DMS153 (cell line): Measurements from ENCODE around the gene LY9.

Experiments
- DNase-seq: peaks from one replicate; lab custom pipeline; 2025; lab: John Stamatoyannopoulos, UW

Gene LY9, protein sequence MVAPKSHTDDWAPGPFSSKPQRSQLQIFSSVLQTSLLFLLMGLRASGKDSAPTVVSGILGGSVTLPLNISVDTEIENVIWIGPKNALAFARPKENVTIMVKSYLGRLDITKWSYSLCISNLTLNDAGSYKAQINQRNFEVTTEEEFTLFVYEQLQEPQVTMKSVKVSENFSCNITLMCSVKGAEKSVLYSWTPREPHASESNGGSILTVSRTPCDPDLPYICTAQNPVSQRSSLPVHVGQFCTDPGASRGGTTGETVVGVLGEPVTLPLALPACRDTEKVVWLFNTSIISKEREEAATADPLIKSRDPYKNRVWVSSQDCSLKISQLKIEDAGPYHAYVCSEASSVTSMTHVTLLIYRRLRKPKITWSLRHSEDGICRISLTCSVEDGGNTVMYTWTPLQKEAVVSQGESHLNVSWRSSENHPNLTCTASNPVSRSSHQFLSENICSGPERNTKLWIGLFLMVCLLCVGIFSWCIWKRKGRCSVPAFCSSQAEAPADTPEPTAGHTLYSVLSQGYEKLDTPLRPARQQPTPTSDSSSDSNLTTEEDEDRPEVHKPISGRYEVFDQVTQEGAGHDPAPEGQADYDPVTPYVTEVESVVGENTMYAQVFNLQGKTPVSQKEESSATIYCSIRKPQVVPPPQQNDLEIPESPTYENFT

DNA sequence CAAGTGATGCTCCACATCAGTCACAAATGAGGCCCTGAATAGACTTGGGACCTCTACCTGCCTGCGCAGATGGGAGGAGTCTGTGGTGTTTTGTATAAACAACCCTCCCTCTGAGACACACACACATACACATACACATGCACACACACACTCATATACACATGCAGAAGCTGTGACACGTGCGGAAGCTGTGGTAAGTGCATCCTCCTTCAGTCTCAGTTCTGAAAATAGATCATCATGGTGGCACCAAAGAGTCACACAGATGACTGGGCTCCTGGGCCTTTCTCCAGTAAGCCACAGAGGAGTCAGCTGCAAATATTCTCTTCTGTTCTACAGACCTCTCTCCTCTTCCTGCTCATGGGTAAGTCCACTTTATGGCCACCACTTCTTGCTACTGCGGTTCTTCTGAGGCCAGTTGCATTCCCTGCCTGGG, at the start of gene LY9:
LY9 (plus strand) TSS at position 224 of the 433 bp plus-strand sequence; CDS start at position 238, 14 bp downstream.
- DNase-seq: no peak

DNA sequence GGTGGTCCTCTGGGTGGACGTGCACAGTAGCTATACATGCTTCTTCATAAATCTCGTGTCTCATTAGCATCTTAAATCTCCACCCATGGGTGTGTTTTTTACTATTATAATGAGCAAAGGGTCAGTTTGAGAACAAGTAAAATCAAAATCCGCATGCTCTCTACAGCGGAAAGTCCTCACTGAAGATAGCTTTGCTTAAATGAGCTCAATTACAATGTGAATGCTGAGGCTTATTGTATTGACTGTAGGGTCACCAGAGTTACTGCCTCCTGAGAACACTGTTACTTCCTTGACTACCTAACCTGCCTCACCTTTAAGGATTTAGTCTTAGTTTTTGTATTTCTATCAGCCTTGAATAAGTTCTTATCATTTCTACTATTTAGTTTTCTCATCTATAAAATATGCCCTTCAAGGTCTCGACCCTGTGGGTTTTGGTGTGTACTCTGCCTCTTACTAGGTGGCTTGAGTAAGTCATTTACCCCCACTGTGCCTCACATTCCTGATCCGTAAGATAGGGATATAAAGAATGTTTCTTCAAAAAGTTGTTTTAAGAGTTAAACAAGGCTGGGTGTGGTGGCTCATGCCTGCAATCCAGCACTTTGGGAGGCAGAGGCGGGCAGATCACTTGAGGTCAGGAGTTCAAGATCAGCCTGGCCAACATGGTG, 49.0 kb upstream of the LY9 start:
- DNase-seq: no peak

DNA sequence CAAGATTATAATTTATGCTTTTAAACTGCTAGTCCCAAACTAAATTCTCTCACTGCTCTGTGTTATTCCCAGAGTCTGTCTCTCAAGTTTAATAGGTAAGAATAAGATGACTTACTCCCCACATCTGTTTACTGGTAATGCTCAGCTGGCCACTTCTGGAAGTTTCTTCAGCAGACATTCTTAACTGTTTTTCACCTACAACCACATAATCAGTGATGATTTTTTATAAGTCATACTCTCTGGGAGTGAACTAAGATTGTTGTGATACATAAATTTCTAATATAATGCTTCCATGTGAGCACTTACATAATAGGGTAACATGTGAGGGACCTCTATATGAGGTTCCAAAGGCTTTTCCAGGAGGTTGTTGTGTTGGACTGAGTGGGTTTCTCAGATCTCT, 48.3 kb upstream of the LY9 start:
- no peak for DNase-seq

DNA sequence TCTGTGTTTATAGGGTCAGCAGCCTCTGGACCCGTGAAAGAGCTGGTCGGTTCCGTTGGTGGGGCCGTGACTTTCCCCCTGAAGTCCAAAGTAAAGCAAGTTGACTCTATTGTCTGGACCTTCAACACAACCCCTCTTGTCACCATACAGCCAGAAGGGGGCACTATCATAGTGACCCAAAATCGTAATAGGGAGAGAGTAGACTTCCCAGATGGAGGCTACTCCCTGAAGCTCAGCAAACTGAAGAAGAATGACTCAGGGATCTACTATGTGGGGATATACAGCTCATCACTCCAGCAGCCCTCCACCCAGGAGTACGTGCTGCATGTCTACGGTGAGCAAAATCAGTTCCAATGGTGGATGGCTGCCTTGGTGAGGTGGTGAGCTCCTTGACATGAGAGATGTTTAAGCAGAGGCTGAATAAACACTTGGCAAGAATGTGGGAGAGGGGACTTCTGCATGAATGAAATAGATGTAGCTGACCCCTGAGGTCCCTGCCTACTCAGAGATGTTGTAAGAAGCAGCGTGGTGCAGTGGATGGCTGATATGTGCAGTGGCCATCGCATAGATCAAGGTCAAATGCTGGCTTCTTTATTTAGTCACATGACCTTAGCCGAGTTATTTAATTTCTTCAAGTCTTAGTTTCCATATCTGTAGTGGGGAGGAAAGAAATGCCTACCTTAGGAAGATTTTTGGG, 47.6 kb upstream of the LY9 start:
- no peak for DNase-seq

DNA sequence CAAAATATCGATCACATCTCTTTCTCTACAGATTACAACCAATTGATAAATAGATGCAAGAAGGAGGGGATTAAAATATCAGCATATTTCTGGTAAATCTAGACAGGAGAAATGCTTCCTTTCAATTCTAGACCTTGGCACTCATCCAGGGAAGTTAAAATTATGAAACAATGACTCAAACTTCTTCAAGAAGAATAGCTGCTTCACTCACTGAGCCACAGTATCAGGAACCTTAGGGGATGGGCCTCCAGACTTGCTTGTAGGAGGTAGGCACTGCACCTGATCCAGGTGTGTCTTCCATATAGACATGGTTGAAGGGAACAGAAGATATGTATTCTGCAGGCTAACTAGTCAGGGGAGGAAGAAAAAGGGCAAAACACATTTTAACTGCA, 47.1 kb upstream of the LY9 start:
- no peak for DNase-seq

DNA sequence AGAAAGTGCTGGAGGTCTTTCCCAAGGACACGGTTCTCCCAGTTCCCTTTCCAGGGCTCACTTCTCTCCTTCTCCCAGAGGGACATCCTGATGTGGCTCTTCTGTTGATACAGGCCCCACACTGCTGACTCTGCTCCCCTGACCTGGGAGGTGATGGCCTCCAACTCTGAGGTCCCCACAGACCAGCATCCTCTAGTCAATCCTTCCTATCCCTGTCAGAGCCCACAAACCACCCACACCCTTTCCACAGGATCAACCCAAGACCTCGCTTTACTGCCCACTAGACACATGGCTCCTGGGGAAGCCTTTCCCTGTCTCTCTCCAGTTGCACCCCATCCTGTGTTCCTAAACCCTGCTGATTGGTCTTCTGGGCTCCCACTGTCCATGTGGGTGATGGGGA, 45.4 kb upstream of the LY9 start:
- no peak for DNase-seq

DNA sequence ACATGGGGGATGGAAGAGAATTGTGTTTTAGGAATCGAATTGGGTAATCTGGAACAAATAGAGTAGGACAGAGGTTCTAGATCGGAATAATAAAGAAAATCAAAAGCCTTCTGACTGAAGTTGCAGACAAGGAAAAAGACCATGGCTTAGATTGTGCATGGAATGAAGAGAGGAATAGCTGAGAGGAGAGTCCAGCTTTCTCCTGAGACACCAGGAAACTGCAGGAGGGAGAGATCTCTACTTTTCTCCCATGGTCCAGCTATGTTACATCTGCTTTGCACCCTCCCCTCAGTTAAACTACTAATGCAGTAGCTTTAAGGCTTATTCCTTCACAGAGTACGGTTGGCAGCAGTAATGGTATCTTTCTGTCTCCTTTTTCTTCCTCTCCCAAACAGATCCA, 43.6 kb upstream of the LY9 start:
- no peak for DNase-seq

DNA sequence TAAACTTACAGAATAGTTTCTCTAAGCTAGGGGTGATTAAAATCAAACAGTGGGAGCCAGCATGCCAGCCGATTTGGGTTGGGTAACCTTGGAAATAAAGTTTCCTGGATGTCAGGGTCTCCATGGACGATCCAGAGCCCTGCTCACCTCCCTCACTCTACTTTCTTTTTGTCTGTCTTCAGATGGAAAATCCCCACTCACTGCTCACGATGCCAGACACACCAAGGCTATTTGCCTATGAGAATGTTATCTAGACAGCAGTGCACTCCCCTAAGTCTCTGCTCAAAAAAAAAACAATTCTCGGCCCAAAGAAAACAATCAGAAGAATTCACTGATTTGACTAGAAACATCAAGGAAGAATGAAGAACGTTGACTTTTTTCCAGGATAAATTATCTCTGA, 43.0 kb upstream of the LY9 start:
- no peak for DNase-seq

DNA sequence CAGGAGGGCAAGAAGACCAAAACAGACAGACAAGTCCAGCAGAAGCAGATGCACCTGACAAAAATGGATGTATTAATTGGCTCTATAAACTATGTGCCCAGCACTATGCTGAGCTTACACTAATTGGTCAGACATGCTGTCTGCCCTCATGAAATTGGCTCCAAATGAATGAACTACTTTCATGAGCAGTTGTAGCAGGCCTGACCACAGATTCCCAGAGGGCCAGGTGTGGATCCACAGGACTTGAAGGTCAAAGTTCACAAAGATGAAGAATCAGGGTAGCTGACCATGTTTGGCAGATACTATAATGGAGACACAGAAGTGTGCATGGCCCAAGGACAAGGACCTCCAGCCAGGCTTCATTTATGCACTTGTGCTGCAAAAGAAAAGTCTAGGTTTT, 42.4 kb upstream of the LY9 start:
- DNase-seq: no peak

DNA sequence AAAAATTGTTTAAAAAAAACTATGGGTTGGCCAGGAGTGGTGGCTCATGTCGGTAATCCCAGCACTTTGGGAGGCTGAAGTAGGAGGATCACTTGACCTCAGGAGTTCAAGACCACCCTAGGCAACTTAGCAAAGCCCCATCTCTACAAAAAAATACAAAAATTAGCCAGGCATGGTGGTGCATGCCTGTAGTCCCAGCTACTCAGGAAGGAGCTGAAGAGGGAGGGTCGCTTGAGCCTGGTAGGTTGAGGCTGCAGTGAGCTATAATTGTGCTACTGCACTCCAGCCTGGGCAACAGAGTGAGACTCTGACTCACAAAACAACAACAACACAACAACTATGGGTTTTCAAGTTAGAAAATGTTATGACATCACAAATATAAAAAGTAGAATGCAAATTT, 40.5 kb upstream of the LY9 start:
- DNase-seq: no peak

DNA sequence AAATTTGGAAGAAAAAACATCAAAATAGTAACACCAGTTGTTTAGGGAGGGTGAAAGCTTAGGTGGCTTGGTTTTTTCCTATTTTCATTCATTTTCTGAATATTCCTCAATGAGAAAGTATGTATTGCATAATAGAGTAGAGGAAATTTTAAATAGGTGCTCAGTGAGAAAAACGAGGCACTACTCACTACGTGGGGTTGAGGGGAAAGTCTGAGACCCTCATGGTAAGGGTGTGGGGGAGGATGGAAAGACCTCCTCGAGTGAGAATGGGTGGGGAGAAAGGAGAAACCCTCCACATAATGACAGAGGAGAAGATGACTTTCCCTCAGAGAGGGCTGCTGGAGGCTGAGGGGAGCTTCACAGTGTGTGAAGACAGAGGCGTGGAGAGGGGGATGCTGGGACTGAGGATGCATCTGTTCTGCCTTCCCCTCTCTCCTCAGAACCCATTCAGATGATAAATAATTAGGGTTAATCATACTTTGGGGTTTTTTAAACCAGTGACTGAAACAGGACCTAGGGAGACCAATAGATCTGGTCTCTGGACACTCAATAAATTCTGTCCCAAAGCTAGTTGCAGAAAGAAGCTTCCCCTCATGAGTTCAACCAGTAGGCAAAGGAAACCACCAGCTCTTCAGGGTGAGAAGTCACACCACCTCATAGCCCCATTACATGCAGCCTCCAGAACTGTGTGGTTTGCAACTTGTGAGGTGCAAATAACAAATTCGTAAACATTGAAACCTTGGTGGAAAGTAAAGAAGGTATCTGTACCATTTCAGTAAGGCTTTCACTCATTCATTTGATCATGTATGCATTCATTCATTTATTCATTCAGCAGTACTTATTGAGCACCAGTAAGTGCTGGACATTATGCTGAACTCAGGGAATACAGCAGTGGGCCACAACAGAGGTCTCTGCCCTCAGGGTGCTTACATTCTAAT, 39.8 kb upstream of the LY9 start:
- DNase-seq: no peak

DNA sequence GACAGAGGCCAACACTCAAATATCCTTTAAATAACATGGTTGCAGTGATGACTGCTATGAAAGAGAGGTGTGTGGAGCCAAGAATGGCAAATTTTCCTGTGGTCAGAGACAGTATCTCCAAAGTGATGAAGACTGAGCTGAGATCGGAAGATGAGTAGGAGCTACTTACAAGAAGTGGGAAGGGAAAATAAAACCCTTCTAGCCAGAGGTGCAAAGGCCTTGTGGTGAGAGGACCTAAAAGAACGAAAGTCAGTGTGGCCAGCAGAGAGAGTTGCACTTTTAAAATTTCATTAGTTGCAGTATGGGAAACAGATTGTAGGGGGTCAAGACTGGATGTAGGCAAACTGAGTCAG, 39.1 kb upstream of the LY9 start:
- DNase-seq: no peak

DNA sequence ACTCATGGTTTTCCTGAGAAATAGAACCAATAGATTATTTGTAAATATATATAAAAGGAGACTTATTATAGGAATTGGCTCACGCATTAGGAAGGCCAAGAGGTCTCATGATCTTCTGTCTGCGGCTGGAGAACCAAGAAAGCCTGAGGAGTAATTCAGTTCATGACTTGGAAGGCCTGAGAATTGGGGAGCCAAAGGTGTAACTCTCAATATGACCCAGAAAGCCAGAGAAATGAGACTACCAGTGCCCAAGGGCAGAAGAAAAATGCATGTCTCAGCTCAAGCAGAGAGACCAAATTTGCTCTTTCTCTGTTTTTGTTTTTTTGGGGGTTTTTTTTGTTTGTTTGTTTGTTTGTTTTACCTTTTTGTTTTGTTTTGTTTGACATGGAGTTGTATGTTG, 37.5 kb upstream of the LY9 start:
- no peak for DNase-seq

DNA sequence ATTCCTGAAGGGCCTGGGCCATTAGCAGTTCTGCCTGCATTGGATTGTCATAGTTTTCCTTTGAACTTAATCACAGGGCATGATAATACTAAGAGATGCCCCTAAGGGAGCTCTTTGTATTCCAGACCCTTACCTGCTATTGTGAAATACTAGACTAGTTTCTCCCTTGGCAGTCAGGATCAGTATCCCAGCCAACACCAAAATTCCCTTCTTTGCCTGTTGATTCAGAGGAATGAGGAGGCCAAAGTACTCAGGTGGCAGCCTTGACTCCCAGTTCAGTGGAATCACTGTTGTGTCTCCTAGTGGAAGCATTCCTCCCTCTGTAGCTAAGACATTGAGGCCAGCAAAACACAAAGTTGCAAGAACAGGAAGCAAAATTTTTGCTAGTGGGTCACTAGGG, 36.2 kb upstream of the LY9 start:
- DNase-seq: no peak

DNA sequence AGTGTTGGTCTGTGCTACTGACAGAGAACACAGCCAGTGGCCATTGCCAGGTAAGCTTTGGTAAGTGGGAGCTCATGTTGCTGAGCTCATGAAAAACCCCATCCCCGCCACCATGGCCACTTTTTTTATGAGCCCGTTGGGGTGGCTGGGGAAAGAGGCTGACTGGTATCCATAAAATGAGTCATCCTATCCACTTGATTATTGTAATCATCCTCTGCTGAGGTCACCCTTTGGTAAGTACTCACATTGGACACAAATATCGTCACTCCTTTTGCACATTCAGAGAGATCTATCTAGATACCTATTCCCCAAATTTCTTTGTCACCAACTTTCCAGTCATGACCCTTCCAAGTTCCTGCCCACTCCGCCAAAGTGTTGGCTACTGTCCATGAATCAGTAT, 34.9 kb upstream of the LY9 start:
- no peak for DNase-seq

DNA sequence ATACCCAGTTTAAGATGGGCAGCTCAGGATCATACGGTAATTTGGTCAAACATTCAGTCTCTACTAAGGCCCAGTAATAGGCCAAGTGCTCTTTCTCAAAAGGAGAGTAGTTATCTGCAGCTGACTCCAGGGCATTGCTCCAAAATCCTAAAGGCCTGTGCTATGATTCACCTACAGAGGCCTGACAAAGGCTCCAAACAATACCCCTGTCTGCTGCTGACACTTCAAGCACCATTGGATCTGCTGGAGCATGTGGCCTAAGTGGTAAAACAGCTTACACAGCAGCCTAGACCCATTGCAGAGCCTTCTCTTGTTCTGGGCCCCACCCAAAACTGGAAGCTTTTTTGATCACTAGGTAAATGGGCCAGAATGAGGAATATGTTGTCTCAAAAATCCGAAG, 34.1 kb upstream of the LY9 start:
- DNase-seq: no peak

DNA sequence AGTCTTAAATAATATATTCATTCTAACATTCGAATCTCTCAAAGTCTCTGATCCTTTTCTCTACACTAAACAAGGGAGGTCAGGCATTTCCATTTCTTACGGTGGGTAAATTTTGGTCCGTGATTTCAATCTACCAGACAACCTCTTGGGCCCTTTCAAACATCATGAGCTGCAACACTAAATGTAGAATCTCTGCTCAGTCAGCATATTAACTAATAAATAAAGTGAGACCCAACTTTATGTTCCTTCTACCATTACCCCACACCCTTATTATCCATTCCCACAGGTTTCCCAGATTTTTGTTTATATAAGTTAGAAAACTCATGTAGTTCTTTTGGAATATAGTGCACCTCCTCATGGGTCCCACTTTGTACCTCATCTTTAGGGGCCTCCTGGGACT, 32.0 kb upstream of the LY9 start:
- DNase-seq: no peak

DNA sequence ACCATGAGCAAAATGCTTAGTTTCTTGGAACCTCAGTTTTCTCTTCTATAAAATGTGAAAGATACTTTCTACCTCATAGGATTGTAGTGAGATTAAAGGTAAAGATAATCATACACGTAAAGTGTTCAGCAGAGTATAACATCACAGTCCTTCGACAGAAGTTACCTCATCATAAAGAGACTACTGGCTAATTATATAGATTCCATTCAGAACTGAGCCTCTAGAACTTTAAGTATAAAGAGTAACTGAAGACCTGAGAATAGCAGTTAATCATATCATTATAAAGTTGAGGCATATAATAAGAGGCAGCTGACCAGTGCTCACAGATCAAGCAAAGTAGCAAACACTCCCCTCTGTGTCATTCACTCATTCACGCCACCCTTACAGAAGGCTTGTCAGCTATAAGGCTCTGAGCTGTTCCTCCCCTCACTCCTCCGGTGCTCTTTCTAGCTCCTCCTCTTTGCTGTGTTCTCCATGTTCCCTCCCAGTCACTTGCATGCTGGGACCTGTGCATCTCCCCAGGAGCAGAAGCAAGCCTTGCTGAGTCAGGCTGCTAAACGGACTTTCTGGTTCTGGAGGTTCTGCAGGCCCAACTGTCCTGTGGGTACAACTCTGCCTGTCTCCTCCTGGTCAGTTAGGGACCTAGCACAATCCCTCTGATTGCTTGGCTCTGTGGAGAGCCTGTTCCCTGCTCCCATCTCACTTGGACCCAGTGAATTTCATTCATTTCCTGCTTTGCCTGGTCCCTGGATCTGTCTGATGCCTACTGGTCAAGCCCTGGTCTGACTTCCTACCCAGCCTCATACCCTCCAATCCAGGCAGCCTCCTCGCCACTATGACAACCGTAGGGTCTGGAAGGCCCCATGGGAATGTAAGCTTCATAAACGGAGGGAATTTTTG, 28.3 kb upstream of the LY9 start:
- no peak for DNase-seq

DNA sequence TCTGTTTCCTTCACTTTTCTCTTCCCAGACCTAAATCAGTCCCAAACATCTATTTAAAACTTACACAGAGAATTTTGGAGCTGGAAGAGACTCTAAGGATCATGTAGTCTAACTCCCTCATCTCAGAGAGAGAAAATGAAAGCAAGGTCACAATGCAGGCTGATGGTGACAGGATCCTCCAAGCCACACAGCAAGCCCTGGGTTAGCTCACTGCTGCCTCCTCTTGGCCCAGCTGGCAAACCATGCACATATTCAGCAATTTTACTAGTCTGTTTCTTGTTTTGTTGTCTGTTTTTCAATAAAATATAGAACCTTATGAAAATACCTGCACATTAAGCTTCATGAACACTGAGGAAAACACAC, 27.7 kb upstream of the LY9 start:
- DNase-seq: no peak

DNA sequence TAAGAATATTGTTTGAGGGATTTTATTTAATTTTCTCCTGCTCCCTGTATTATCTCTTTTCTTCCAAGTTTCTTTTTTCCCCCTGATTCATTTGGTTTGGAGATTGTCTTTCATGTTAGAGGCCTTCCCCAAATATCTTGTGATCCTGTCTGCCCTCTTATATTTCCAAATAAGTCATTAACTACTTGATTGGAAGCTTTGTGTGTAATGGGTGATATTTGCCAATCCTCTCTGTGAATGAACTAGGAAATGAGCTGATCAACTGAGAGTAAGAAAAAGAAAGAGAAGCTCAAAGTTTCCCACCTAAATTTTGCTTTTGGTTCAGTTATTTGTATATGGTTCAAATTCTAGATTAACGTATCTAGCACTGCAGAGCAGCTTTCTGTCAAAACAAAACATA, 23.6 kb upstream of the LY9 start:
- DNase-seq: no peak

DNA sequence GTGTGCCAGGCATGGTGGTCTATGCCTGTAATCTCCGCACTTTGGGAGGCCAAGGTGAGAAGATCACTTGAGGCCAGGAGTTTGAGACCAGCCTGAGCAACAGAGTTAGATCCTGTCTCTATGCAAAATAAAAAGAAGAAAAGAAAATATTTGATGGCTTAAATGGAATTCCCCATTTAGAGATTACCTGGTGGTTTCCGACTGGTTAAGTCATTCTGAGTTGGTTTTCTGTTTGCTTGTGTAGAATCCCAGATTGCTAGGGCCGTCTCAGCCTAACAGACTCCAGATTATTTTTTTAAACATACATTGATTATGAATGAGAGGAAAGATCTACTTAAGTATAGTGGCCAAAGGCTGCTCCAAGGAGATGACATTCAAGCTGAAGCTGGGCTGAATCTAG, 22.9 kb upstream of the LY9 start:
- no peak for DNase-seq
